NK-92 (cell line): Measurements from ENCODE around the gene SIL1.
"Not testable (repeated sequence)": the region's sequence is repeated elsewhere in the genome, so short reads cannot be mapped to it uniquely, and the experiment has no call there.

Experiments used
- DNase-seq: peaks from one replicate; lab custom pipeline; 2025; ENCODE audit not compliant: unreplicated experiment; lab: John Stamatoyannopoulos, UW

SIL1 gene

GRCh38 chr5:139076111-139076510 lies 122.1 kb downstream of the SIL1 start:
- DNase-seq: no peak

- no peak for DNase-seq
Measured at GRCh38 chr5:139075066-139076050, 122.8 kb downstream of the SIL1 start.

GRCh38 chr5:139073956-139074355 lies 124.2 kb downstream of the SIL1 start:
- not testable (repeated sequence) for DNase-seq

GRCh38 chr5:139068494-139069151 lies 129.5 kb downstream of the SIL1 start:
- DNase-seq: no peak

GRCh38 chr5:139068060-139068459 lies 130.1 kb downstream of the SIL1 start:
- no peak for DNase-seq

- DNase-seq: no peak
Measured at GRCh38 chr5:139065306-139065705, 132.9 kb downstream of the SIL1 start.

GRCh38 chr5:139064613-139065012 lies 133.6 kb downstream of the SIL1 start:
- no peak for DNase-seq

- no peak for DNase-seq
Measured at GRCh38 chr5:139063664-139064054, 134.5 kb downstream of the SIL1 start.

GRCh38 chr5:139062910-139063663 lies 135.1 kb downstream of the SIL1 start:
- DNase-seq: no peak

- no peak for DNase-seq
Measured at GRCh38 chr5:139061856-139062255, 136.3 kb downstream of the SIL1 start.

- no peak for DNase-seq
Measured at GRCh38 chr5:139061274-139061673, 136.9 kb downstream of the SIL1 start.

GRCh38 chr5:139058121-139058520 lies 140.0 kb downstream of the SIL1 start:
- DNase-seq: no peak

GRCh38 chr5:139057045-139057939 lies 140.9 kb downstream of the SIL1 start:
- DNase-seq: not testable (repeated sequence)

GRCh38 chr5:139052975-139053374 lies 145.2 kb downstream of the SIL1 start:
- DNase-seq: no peak

- no peak for DNase-seq
Measured at GRCh38 chr5:139051392-139051791, 146.8 kb downstream of the SIL1 start.

GRCh38 chr5:139050432-139050831 lies 147.7 kb downstream of the SIL1 start:
- DNase-seq: no peak

GRCh38 chr5:139049780-139050179 lies 148.4 kb downstream of the SIL1 start:
- no peak for DNase-seq

- no peak for DNase-seq
Measured at GRCh38 chr5:139046551-139046950, 151.6 kb downstream of the SIL1 start.

- DNase-seq: no peak
Measured at GRCh38 chr5:139043157-139043905, 154.8 kb downstream of the SIL1 start.

GRCh38 chr5:139040081-139040480 lies 158.1 kb downstream of the SIL1 start:
- no peak for DNase-seq
